ENCODE results near the gene JOSD1.

The JOSD1 gene

DNA sequence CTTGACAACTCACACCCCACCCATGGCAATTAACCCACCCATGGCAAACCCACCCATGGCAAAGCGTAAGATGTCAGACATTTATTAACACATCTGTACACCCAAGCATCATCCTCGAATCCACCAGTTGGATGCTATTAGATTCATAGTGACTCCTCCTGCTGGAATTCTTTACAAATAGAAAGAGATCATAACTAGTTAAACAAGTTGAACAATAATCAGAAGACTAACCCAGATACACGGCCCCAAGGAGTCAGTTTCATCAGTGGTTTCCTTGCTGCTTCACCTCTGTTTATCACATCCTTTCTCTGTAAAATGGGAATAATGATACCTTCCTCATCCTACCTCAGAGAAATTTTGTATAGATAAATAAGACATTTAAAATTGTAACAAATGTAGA is 10.1 kb upstream of the JOSD1 start:
- FAIRE-seq: no peak

DNA sequence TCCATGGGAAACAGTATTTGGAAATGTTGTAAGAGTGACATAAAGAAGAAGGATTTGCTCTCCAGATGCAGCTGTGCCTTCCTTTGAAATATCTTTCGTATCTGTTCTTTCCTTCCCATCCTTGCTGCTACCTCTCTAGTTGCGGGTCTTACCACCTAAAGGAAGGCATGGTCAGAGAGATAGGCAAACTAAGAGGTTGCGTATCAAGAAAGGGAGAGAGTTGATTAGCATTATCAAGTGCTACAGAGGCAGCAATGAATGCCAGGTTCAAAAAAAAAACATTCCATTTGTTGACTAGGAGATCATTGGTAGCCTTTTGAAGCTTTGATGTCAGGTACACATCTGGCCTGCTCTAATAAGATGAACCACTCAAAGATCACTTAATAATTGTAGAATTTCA is 9.6 kb upstream of the JOSD1 start:
- FAIRE-seq: no peak

- no peak for FAIRE-seq
These were observed 8.6 kb upstream of the JOSD1 start for GRCh38 chr22:38709306-38709705.

DNA sequence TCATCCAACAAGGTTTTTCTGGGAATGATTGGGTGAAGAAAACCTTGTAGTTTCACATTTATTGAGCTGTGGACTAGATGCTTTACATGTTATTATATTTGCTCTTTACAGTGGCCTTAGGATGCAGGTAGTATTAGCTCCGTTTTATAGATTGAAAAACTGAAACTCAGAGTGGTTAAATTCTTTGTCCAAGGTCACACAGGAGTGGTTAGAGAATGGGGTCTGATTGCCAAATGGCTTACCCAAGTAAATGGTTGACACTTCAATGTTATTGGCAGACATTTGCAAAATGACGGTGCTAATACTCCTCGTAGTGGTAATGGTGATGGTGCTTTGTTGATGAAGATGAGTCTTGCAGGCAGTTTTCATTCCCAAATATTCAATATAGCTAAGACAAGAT is 7.2 kb upstream of the JOSD1 start:
- no peak for FAIRE-seq

DNA sequence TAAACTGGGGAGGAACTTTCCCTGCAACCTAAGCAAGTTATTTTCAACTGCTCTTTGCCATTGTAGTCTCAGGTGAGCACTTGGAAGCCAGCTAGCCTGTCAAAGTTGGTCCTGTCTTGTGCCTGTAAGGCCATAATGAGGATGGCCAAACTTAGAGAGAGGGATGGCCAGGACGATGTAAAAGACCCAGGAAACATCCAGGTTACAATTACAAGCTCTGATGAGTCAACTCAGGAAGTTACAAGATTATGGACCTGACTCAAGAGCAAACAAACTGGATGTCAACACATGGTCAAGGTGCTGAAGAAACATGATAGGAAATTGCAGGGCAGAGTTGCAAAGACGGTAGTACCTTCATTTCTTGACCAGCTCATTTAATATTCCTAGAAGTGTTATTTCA is 6.6 kb upstream of the JOSD1 start:
- no peak for FAIRE-seq

DNA sequence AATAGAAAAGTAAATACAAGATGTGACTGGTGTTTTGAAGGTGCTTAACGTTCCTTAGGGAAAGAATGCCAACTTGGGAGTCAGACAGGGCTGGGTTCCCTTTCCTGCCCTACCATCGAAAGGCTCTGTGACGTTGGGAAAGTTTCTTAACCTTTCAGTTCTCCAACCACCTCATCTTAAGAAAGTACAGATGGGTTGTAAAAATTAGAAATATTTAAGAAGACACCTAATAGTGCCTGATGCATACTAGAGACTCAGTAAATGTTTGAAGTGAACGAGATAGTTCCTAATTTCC is 6.1 kb upstream of the JOSD1 start:
- FAIRE-seq: no peak

GRCh38 chr22:38706101-38706900 is 5.6 kb upstream of the JOSD1 start:
- FAIRE-seq: no peak

DNA sequence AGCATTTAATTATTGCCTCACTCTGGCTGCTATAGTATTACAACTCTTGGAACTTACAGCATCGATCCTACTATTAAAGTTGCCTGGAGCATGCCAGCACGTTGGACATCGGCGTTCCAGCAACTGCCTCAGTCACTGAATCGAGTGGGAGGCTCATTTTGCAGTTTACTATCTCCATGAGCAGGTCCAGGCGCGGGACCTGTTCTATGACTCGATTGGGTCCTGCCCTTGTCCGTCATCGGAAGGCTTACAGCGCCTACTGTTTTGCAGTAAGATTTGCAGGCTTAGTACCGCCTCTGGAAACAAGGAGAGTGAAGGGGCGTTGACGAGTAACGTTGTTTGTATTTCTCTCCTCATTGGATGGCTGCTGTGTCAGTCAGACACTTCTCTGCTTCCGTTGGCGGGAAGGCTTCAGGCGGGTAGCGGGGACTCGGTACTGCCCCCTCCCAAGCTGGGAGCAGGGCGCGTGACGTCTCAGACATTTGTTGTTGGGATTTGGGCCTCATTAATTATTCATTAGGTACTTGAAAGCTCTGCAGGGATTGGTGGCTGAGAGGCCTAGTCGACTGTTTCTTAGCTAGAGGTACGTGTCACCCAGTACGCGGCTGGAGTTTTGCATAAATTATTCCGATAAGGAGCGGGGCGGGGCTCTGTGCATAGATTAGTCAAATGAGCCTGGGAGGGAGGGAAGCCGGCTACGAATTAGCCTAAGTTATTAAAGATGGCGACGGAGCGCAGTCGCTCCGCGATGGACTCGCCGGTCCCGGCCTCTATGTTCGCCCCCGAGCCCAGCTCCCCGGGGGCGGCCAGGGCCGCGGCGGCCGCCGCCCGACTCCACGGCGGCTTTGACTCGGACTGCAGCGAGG is 4.7 kb upstream of the JOSD1 start, which contains the start of gene GTPBP1:
Gene GTPBP1, plus strand, starts transcription at position 710 of the 866 bp plus-strand sequence. Its CDS starts 12 bp downstream, at position 722.
- peak; percentile 99 for FAIRE-seq

DNA sequence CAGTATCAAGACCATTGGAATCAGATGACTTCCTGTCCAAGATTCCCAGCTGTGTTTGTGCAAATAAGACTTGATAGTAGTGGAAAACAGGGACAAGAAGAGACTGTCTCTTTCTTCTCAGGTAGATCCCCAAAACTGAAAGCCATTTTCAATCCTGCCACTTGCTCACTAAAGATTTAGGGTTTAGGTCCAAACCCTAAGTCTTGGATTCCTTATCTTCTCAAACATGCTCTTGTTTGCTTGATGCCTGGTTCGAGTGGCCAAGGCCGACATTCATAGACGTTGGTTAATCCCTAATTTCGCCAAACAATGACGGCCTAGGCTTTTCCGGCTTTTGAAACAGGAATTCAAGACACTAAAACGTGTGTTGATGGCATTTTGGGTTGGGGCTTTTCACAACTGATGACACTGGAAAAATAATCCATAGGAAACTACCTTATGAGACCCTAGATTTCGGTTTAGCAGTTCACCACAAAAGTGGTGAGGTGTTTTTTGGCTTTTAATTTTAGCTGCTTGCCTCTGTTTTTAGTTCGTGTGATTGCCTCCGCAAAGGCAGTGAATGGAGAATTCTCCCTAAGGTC is 4.0 kb upstream of the JOSD1 start:
- no peak for FAIRE-seq

DNA sequence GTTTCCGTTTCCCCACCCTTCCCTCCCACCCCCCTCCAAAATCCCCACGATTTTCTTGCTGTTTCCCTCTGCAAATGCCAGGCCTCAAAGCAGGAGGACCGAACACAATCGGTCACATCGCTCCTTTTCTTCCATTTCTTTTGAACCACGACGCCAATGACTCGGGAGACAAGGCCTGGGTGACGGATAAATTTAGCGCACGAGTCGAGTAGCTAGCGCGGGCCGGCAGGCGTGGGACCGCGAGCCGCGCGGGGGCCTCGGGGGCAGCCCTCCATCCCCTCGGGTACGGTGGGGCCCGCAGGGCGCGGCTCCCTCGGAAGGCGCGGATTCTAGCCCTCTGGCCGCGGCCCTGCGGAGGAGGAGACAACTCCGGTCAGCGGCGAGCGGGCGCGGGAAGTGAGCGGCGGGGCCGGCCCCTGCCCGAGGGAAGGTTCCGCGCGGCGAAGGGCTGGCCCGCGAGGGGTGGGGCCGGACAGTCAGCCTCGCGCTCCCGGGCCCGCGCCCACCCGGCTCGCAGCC is 414 bp downstream of the JOSD1 start:
- FAIRE-seq: no peak

- no peak for FAIRE-seq
These were observed 959 bp downstream of the JOSD1 start for GRCh38 chr22:38699784-38700183.

DNA sequence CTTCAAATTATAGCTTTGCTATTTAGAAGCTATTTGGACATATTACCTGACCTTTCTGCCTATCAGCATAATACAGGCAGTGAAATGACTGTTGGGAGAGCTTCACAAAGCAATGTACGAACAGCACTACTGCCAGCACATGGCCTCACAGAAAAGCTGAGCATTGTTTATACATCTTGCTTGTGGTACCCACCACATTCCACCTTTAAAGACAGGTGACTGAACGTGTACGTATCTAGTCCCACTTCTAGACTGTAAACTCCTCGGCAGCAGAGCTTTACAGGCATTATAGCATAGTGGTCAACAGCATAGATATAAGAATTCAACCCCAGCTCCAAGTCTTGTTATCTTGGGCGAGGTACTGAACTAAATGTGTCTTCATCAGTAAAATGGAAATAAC is 1.6 kb downstream of the JOSD1 start:
- FAIRE-seq: no peak

DNA sequence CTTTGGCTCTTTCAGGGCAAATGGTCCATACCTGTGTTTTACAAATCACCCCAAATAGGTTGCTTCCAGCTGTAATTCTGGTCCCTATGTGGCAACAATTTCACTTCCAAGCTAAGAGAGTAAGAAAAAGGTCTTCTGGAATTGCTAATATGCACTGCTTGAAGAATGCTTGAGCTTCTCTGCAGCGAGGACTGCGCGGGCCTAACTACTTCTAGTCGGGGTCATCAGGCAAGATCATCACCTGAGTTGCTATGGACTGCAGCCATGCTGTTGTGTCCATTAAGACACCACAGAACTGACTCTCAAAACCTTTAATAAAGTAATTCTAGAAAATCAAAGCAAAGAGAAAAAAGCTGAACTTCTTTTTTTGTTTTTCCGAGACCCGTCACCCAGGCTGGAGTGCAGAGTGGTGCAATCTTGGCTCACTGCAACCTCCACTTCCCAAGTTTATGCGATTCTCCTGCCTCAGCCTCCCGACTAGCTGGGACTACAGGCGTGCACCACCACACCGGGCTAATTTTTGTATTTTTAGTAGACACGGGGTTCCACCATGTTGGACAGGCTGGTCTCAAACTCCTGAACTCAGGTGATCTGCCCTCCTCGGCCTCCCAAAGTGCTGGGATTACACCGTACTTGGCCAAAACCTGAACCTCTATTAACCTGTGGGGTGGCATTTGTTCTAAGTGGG is 2.2 kb downstream of the JOSD1 start:
- no peak for FAIRE-seq

GRCh38 chr22:38697425-38698089 is 3.2 kb downstream of the JOSD1 start:
- FAIRE-seq: no peak

DNA sequence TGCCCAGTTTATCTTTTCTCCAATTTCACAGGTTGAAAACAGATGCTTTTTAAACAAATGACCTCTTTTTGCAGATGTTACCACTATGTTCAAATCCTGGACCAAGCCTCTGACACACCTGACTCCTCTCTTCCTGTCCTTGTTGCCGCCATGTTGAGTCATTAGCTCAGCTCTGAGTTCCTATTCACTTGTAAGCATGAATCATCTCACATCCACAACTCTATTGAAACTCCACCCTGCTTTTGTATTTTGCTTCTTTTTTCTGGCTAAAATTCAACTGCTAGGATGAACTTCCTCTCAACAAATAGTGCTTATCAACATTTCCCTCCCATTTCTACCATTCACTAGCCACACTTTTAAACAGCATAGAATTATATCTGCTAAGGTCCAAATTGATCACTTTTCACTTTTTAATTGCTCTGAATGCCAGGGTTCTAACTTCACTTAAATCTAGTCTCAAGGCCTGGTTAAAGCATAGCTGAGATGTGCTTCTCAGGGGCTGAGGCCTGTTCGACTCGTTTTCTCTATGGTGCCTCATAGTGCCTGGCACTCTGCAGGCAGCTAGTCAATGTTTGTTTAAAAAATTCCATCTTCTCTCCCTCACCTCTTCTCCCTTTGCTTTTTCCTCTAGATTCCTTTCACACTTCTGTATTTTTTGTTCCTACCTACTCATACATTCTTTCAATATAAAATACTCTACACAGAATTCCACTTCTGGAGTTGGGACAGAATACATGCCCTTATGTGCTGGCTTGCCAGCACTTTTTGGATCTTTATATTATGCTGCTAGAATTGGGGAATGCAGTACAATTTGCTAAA is 3.9 kb downstream of the JOSD1 start:
- FAIRE-seq: no peak

DNA sequence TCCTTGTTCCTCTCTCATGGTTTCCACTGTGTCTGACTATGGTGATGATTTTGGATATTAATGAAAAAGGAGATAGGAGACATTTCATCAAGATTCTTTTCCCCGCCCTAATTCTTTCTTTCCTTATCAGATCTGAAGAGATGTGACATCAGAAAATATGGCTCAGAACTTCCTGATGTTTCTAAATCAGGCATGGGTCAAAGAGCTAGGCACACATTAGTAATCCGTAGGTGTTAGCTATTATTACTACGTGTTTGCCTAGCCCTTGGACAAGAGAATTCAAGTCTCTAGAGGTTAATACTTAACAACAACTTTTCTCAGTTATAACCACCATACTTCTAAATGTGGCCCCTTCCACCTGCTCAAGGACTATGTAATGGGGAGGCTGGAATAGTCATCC is 5.8 kb downstream of the JOSD1 start:
- no peak for FAIRE-seq

GRCh38 chr22:38694049-38694448 is 6.7 kb downstream of the JOSD1 start:
- FAIRE-seq: no peak

DNA sequence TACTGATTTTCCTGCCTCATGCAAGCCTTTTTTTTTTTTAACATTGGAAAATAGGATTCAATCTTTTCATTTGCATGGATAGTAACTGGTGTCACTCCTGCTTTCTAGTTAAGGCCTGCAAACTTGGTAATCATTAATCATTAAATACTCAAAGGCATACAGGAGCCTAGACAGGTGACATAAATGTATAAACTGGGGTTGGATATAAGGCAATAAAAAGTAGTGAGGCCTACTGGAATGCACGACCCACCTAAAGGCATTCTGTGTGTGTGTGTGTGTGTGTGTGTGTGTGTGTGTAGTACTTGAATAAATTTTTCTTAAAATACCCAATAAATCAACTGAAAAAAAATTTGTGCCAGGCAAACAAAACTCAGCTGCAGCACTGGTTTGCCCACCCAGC is 11.1 kb downstream of the JOSD1 start:
- no peak for FAIRE-seq

- FAIRE-seq: no peak
These were observed 15.0 kb downstream of the JOSD1 start for GRCh38 chr22:38685761-38686160.

DNA sequence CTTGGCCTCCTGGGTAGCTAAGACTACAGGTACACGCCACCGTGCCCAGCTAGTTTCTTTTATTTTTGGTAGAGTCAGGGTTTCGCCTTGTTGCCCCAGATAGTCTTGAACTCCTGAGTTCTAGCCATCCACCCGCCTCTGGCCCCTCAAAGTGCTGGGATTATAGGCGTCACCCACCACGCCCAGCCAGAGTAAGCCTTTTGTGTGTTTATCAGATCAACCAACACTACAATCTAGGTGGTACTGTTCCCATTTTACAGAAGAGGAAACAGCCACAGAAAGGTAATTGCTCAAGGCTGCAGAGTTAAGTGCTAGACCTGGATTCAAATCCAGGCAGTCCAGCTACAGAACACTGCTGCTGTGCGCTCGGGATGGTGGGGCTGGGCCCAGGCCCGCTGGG is 15.8 kb downstream of the JOSD1 start:
- FAIRE-seq: no peak

GRCh38 chr22:38681582-38682335 is 19.0 kb downstream of the JOSD1 start, which contains the start of gene TOMM22:
Gene TOMM22, plus strand, starts transcription at chr22:38681957. Its CDS starts 22 bp downstream, at chr22:38681979.
- FAIRE-seq: no peak

Data from A204.1 (cell line).